GM19324 (cell line): ENCODE data around the gene FOXD3.
A peak's percentile ranks its signal among the peaks of the same experiment; 100 is the strongest.

Source experiments
- ATAC-seq: cut with Tn5 transposase; IDR thresholded peaks from one replicate; pipeline ENCODE4 v1.9.1; 2021; ENCODE audit warnings: mild to moderate bottlenecking, moderate library complexity; ENCODE audit not compliant: unreplicated experiment, low FRiP score

FOXD3 gene

GRCh38 chr1:63320022-63320721, 2.2 kb upstream of the FOXD3 start:
- no peak for ATAC-seq

GRCh38 chr1:63321066-63321784, 1.1 kb upstream of the FOXD3 start:
- no peak for ATAC-seq

- no peak for ATAC-seq
Measured at GRCh38 chr1:63321785-63322113, 618 bp upstream of the FOXD3 start.

- peak; percentile 32 for ATAC-seq
Measured at GRCh38 chr1:63322944-63323864, 837 bp downstream of the FOXD3 start.

- ATAC-seq: no peak
Measured at GRCh38 chr1:63323865-63324778, 1.8 kb downstream of the FOXD3 start.

- ATAC-seq: no peak
Measured at GRCh38 chr1:63324779-63325119, 2.4 kb downstream of the FOXD3 start.

GRCh38 chr1:63325279-63325985, 3.1 kb downstream of the FOXD3 start:
- no peak for ATAC-seq

GRCh38 chr1:63326106-63326472, 3.7 kb downstream of the FOXD3 start:
- no peak for ATAC-seq

GRCh38 chr1:63326473-63327380, 4.4 kb downstream of the FOXD3 start:
- no peak for ATAC-seq

- no peak for ATAC-seq
Measured at GRCh38 chr1:63327417-63328054, 5.2 kb downstream of the FOXD3 start.

GRCh38 chr1:63328122-63328521, 5.8 kb downstream of the FOXD3 start:
- no peak for ATAC-seq

GRCh38 chr1:63328781-63329180, 6.4 kb downstream of the FOXD3 start:
- ATAC-seq: no peak

- ATAC-seq: no peak
Measured at GRCh38 chr1:63329621-63330330, 7.4 kb downstream of the FOXD3 start.

- no peak for ATAC-seq
Measured at GRCh38 chr1:63330331-63330916, 8.1 kb downstream of the FOXD3 start.

GRCh38 chr1:63342402-63342801, 20.0 kb downstream of the FOXD3 start:
- ATAC-seq: no peak

- ATAC-seq: no peak
Measured at GRCh38 chr1:63343922-63344321, 21.6 kb downstream of the FOXD3 start.

- no peak for ATAC-seq
Measured at GRCh38 chr1:63350320-63350719, 28.0 kb downstream of the FOXD3 start.
